Heart left ventricle (tissue), 16 donors: ENCODE measurements around the gene FKTN. TPM values are rescaled to one million over a fixed set of nuclear protein-coding genes. Genes with fewer than 3 reads are reported as not detected.
"Not testable (repeated sequence)": the region's sequence is repeated elsewhere in the genome, so short reads cannot be mapped to it uniquely, and the experiment has no call there.

Experiments
- ATAC-seq, 4 donors: fragments of 200-7000 bp; cut with Tn5 transposase; one replicate each; pipeline ENCODE4 v1.9.1; 2020 to 2022; ENCODE audit warnings: moderate library complexity in 4 of 4, mild to moderate bottlenecking in 3 of 4, moderate number of reproducible peaks in 1 of 4
- DNase-seq, 5 donors: peaks; one replicate each; pipeline ENCODE4 v3.0.0-alpha.2; 2020
- H3K27ac ChIP-seq, 12 donors: fragments of 200-600 bp; sonication (generic) in 4 of 12; one replicate each; pipeline versions ENCODE4 v1.5.0 to v1.8.0; 2016 to 2022; ENCODE audit warnings: mild to moderate bottlenecking in 2 of 12
- H3K27me3 ChIP-seq, 9 donors: fragments of 200-600 bp; sonication (generic) in 2 of 9; one replicate each; pipeline versions ENCODE4 v1.5.1 to v1.8.0; 2016 to 2022; ENCODE audit warnings: mild to moderate bottlenecking in 3 of 9
- H3K36me3 ChIP-seq, 9 donors: fragments of 200-600 bp; sonication (generic) in 2 of 9; one replicate each; pipeline versions ENCODE4 v1.5.0 to v1.8.0; 2018 to 2022; ENCODE audit warnings: mild to moderate bottlenecking in 2 of 9
- H3K4me1 ChIP-seq, 12 donors: fragments of 200-600 bp; sonication (generic) in 4 of 12; one replicate each; pipeline versions ENCODE4 v1.5.0 to v1.8.0; 2016 to 2022; ENCODE audit warnings: mild to moderate bottlenecking in 3 of 12
- H3K4me3 ChIP-seq, 12 donors: fragments of 200-600 bp; sonication (generic) in 4 of 12; one replicate each; pipeline versions ENCODE4 v1.5.0 to v1.8.0; 2017 to 2022; ENCODE audit warnings: mild to moderate bottlenecking in 9 of 12, moderate library complexity in 4 of 12
- H3K9me3 ChIP-seq, 12 donors: fragments of 200-600 bp; sonication (generic) in 4 of 12; one replicate each; pipeline versions ENCODE4 v1.5.0 to v1.8.0; 2016 to 2022; ENCODE audit warnings: mild to moderate bottlenecking in 1 of 12
- CTCF ChIP-seq, 12 donors: fragments of 200-600 bp; sonication (generic) in 4 of 12; IDR thresholded peaks; one replicate each; pipeline versions ENCODE4 v1.5.0 to v1.8.0; 2018 to 2022; ENCODE audit warnings: antibody characterized with exemption in 12 of 12, mild to moderate bottlenecking in 5 of 12
- POLR2A ChIP-seq, 2 donors: fragments of 450-650 bp; IDR thresholded peaks; one replicate each; pipeline ENCODE4 v1.6.1; 2017; ENCODE audit warnings: antibody characterized with exemption in 2 of 2, mild to moderate bottlenecking in 2 of 2, moderate library complexity in 2 of 2
- WGBS, 4 donors: extraction: QIAGEN DNeasy Blood & Tissue Kit in 2 of 4; methylation state at CpG; one replicate each; pipeline versions ENCODE4 v1.1.5 to v1.1.7; 2013 to 2018; 5-methylcytosine and 5-hydroxymethylcytosine counted together
- intact Hi-C, 10 donors: fragments of 100-400 bp; cut with DNase I; formaldehyde crosslinking; loops; one replicate each; pipeline versions ENCODE4 v1.11.1 to v1.14.2; 2022
- polyA plus RNA-seq, 2 donors: library from polyadenylated mRNA; stranded (reverse); fragments of 200-250 nt; gene quantifications; one replicate each; pipeline ENCODE4 v1.2.3, GENCODE V29; 2013
- total RNA-seq, 9 donors: library from RNA; depleted of rRNA in 2 of 9; stranded (reverse); fragments of >200 nt in 2 of 9; fragmentation: NEBNext Ultra II Directional in 3 of 9; extraction: Animal tissue kit (Norgen Biotek cat#: 25700) in 3 of 9; gene quantifications; one replicate each; pipeline versions ENCODE4 v1.1.0 to v1.2.4, GENCODE V29; 2016 to 2023
- donor health status: ischemic (EF 13 %, LVEDD 7.1; RV severe dilation, severe dysfunction).
- donor health status: healthy with polysubstance abuse.
- donor health status: DM: no; HTN: yes; CAD: no.
- donor health status: DM: no; HTN: no; CAD: no.
- donor health status: ischemic (EF 25% LVEDD 6.9; RV normal size, moderate dysfunction).
- donor health status: ischemic (EF 25% LVEDD 5.7; RV mildly dilated, moderate dysfunction).
- donor health status: healthy.
- donor health status: DM: yes; HTN: yes; CAD: no.
- donor health status: ischemic (EF 35%, LVEDD 5.7; RV mildly dilated, moderate dysfunction).
- donor health status: nonischemic (EF 11% LVEDD 7.7; RV severe dilation, severe dysfunction).
- donor health status: DM: yes; HTN: yes; CAD: no.
- donor health status: PGD.
- donor health status: ischemic (EF 29% LVEDD 5.4; RV normal size, mild dysfunction).
- donor health status: nonischemic (EF 23%, LVEDD 6.1; RV moderate dilation, normal function).

The FKTN gene
- total and polyA plus RNA-seq, 11 donors, result 2.3 to 12.9 (median 6.9) TPM

- no peak for TF ChIP-seq POLR2A (IDR thresholded peaks at IDR 0.05)
- Histone ChIP-seq H3K27me3 (no peaks in the 10 kb centered on the region), H3K4me1 (no peaks in the 10 kb centered on the region), H3K36me3 (peaks cover 0 to 37% (median 18%) of the 10 kb centered on the region in 9 donors), H3K9me3 (peaks cover 0 to 47% (median 5%) of the 10 kb centered on the region in 12 donors), H3K4me3 (no peak overlapping the region), H3K27ac (no peak overlapping the region)
- ATAC-seq (no peak), DNase-seq (no peak)
- intact Hi-C loops, result no loop called here
Observed at GRCh38 chr9:105572455-105572854, 14.5 kb downstream of the FKTN start.

- ATAC-seq, DNase-seq, H3K27ac ChIP-seq, H3K4me3 ChIP-seq, H3K4me1 ChIP-seq, intact Hi-C loops, H3K27me3 ChIP-seq: not testable (repeated sequence)
- H3K9me3 ChIP-seq, result peaks cover 0 to 11% (median 0%) of the 10 kb centered on the region in 12 donors
- WGBS, 4 donors, result 95 to 99% (median 98%) methylated on average over 5 to 6 of the region's 6 CpGs
- H3K36me3 ChIP-seq, result peaks cover 0 to 28% (median 11%) of the 10 kb centered on the region in 9 donors
Observed at GRCh38 chr9:105579952-105580351, 22.0 kb downstream of the FKTN start.

- H3K4me1 ChIP-seq, H3K27ac ChIP-seq, H3K4me3 ChIP-seq, H3K9me3 ChIP-seq, ATAC-seq, H3K27me3 ChIP-seq, intact Hi-C loops, DNase-seq: not testable (repeated sequence)
- WGBS, 4 donors, result 79 to 88% (median 82%) methylated on average over 14 to 16 of the region's 16 CpGs
- peaks cover 0 to 15% (median 0%) of the 10 kb centered on the region in 9 donors for H3K36me3 ChIP-seq
Observed at GRCh38 chr9:105581550-105581949, 23.6 kb downstream of the FKTN start.

- intact Hi-C loops, result no loop called here
- Histone ChIP-seq H3K27me3 (no peaks in the 10 kb centered on the region), H3K4me1 (no peaks in the 10 kb centered on the region), H3K27ac (no peak overlapping the region), H3K4me3 (no peak overlapping the region), H3K36me3 (peaks cover 0 to 63% (median 16%) of the 10 kb centered on the region in 9 donors), H3K9me3 (peaks cover 0 to 19% (median 10%) of the 10 kb centered on the region in 12 donors)
- WGBS, 4 donors, result 71 to 94% (median 85%) methylated on average over 3 of the region's 3 CpGs
- DNase-seq (no peak), ATAC-seq (no peak)
- no peak for TF ChIP-seq POLR2A (IDR thresholded peaks at IDR 0.05)
- no peak for TF ChIP-seq CTCF (IDR thresholded peaks at IDR 0.05)
Observed at GRCh38 chr9:105593145-105593544, 35.2 kb downstream of the FKTN start.

GRCh38 chr9:105608721-105609598, 51.0 kb downstream of the FKTN start:
- DNase-seq, result no peak
- Histone ChIP-seq H3K27me3 (no peaks in the 10 kb centered on the region), H3K27ac (no peak overlapping the region), H3K36me3 (peaks cover 0 to 36% (median 4%) of the 10 kb centered on the region in 9 donors), H3K9me3 (peaks cover 0 to 3% (median 0%) of the 10 kb centered on the region in 12 donors), H3K4me3 (no peak overlapping the region), H3K4me1 (no peaks in the 10 kb centered on the region)
- ATAC-seq, result peak in 1 of 4 donors; percentile 56
- intact Hi-C loops, result loop anchor here in 7 of 10 donors (2.0 to 10.0 kb wide), 5 partner anchors 108 to 276 kb away; no protein-coding TSS in a partner anchor
- TF ChIP-seq POLR2A (IDR thresholded peaks at IDR 0.05) (no peak), CTCF (IDR thresholded peaks at IDR 0.05) (peak; percentile 44 to 72 (median 58))
- 65 to 68% (median 66%) methylated on average over 6 of the region's 6 CpGs for WGBS, 4 donors
